ENCODE measurements around the gene SUB1.
A peak's percentile ranks its signal among the peaks of the same experiment; 100 is the strongest.
"Not testable (repeated sequence)": the region's sequence is repeated elsewhere in the genome, so short reads cannot be mapped to it uniquely, and the experiment has no call there.

The SUB1 gene

GRCh38 chr5:32601623-32602295, 16.4 kb downstream of the SUB1 start:
- DNase-seq: no peak

- no peak for DNase-seq
Measured at GRCh38 chr5:32602906-32603305, 17.5 kb downstream of the SUB1 start.

GRCh38 chr5:32604800-32605765, 19.7 kb downstream of the SUB1 start:
- no peak for DNase-seq

GRCh38 chr5:32605766-32606152, 20.4 kb downstream of the SUB1 start:
- DNase-seq: no peak

- DNase-seq: no peak
Measured at GRCh38 chr5:32612134-32612888, 27.0 kb downstream of the SUB1 start.

GRCh38 chr5:32613050-32613672, 27.8 kb downstream of the SUB1 start:
- peak; percentile 54 for DNase-seq

- no peak for DNase-seq
Measured at GRCh38 chr5:32615236-32615635, 29.9 kb downstream of the SUB1 start.

GRCh38 chr5:32618962-32619361, 33.6 kb downstream of the SUB1 start:
- DNase-seq: no peak

- no peak for DNase-seq
Measured at GRCh38 chr5:32621256-32621655, 35.9 kb downstream of the SUB1 start.

GRCh38 chr5:32625106-32625505, 39.7 kb downstream of the SUB1 start:
- no peak for DNase-seq

- DNase-seq: no peak
Measured at GRCh38 chr5:32625547-32625946, 40.2 kb downstream of the SUB1 start.

- DNase-seq: no peak
Measured at GRCh38 chr5:32627219-32627870, 42.0 kb downstream of the SUB1 start.

GRCh38 chr5:32628049-32628844, 42.9 kb downstream of the SUB1 start:
- DNase-seq: no peak

GRCh38 chr5:32630867-32631491, 45.6 kb downstream of the SUB1 start:
- DNase-seq: no peak

- not testable (repeated sequence) for DNase-seq
Measured at GRCh38 chr5:32633017-32633416, 47.7 kb downstream of the SUB1 start.

- no peak for DNase-seq
Measured at GRCh38 chr5:32638309-32638708, 53.0 kb downstream of the SUB1 start.

GRCh38 chr5:32639943-32640342, 54.6 kb downstream of the SUB1 start:
- no peak for DNase-seq

- DNase-seq: no peak
Measured at GRCh38 chr5:32642276-32643002, 57.1 kb downstream of the SUB1 start.

GRCh38 chr5:32645246-32645645, 59.9 kb downstream of the SUB1 start:
- DNase-seq: no peak

All from GDM1 (cell line).